Dendritic cell treated with granulocyte-macrophage colony-stimulating factor and Interleukin-4, amounts not matched to agents 40 ng/mL and 50 ng/mL, for 4 days (primary cell): ENCODE measurements around the gene IFT25.
"Not testable (repeated sequence)": the region's sequence is repeated elsewhere in the genome, so short reads cannot be mapped to it uniquely, and the experiment has no call there.

Experiments
- H3K27ac Mint-ChIP-seq: one replicate; pipeline ENCODE4 v1.8.0; 2022; ENCODE audit warnings: mild to moderate bottlenecking, mixed read lengths
- H3K27me3 Mint-ChIP-seq: one replicate; pipeline ENCODE4 v1.8.0; 2022; ENCODE audit warnings: mild to moderate bottlenecking, mixed read lengths
- H3K36me3 Mint-ChIP-seq: one replicate; pipeline ENCODE4 v1.8.0; 2022; ENCODE audit warnings: low read depth, mixed read lengths
- H3K4me1 Mint-ChIP-seq: one replicate; pipeline ENCODE4 v1.8.0; 2022; ENCODE audit warnings: low read depth, mixed read lengths
- H3K4me3 Mint-ChIP-seq: one replicate; pipeline ENCODE4 v1.8.0; 2022; ENCODE audit warnings: mild to moderate bottlenecking, moderate library complexity, mixed read lengths
- H3K9me3 Mint-ChIP-seq: one replicate; pipeline ENCODE4 v1.8.0; 2022; ENCODE audit warnings: mixed read lengths
- intact Hi-C: fragments of 100-400 bp; cut with micrococcal nuclease; formaldehyde crosslinking; loops from one replicate; pipeline ENCODE4 v1.15.0; 2022

IFT25 gene

GRCh38 chr1:53894644-53895043, 50.9 kb downstream of the IFT25 start:
- Mint-ChIP-seq H3K27ac (peak overlapping the region; percentile 90), H3K4me1 (peaks cover 73% of the 10 kb centered on the region), H3K9me3 (no peaks in the 10 kb centered on the region), H3K36me3 (peaks cover 5% of the 10 kb centered on the region), H3K27me3 (no peaks in the 10 kb centered on the region), H3K4me3 (no peak overlapping the region)
- intact Hi-C loops = no loop called here

GRCh38 chr1:53893999-53894636, 51.4 kb downstream of the IFT25 start, which contains the start of gene DIO1:
Gene DIO1 (plus strand): TSS chr1:53894187. CDS start chr1:53894211, 24 bp downstream.
- Mint-ChIP-seq H3K4me3 (peak within 1 kb of the TSS; percentile 31), H3K36me3 (peaks cover 10% of the 10 kb centered on the region), H3K4me1 (peaks cover 77% of the 10 kb centered on the region), H3K9me3 (no peaks in the 10 kb centered on the region), H3K27me3 (no peaks in the 10 kb centered on the region), H3K27ac (peak within 1 kb of the TSS; percentile 90)
- intact Hi-C loops = no loop called here

GRCh38 chr1:53892911-53893310, 52.6 kb downstream of the IFT25 start:
- peaks cover 82% of the 10 kb centered on the region for H3K4me1 Mint-ChIP-seq
- H3K27me3 Mint-ChIP-seq = no peaks in the 10 kb centered on the region
- no peaks in the 10 kb centered on the region for H3K9me3 Mint-ChIP-seq
- peak overlapping the region; percentile 31 for H3K4me3 Mint-ChIP-seq
- peaks cover 13% of the 10 kb centered on the region for H3K36me3 Mint-ChIP-seq
- peak overlapping the region; percentile 90 for H3K27ac Mint-ChIP-seq
- intact Hi-C loops = no loop called here

- H3K27me3 Mint-ChIP-seq = no peaks in the 10 kb centered on the region
- no peaks in the 10 kb centered on the region for H3K9me3 Mint-ChIP-seq
- H3K4me3 Mint-ChIP-seq = no peak overlapping the region
- H3K27ac Mint-ChIP-seq = no peak overlapping the region
- intact Hi-C loops = no loop called here
- peaks cover 25% of the 10 kb centered on the region for H3K36me3 Mint-ChIP-seq
- peaks cover 83% of the 10 kb centered on the region for H3K4me1 Mint-ChIP-seq
These were observed 53.8 kb downstream of the IFT25 start for GRCh38 chr1:53891678-53892077.

- H3K4me1 Mint-ChIP-seq = peaks cover 81% of the 10 kb centered on the region
- intact Hi-C loops = no loop called here
- H3K4me3 Mint-ChIP-seq = no peak overlapping the region
- no peaks in the 10 kb centered on the region for H3K9me3 Mint-ChIP-seq
- H3K36me3 Mint-ChIP-seq = peaks cover 32% of the 10 kb centered on the region
- H3K27ac Mint-ChIP-seq = no peak overlapping the region
- no peaks in the 10 kb centered on the region for H3K27me3 Mint-ChIP-seq
These were observed 54.5 kb downstream of the IFT25 start for GRCh38 chr1:53891018-53891417.

- H3K27ac Mint-ChIP-seq = peak overlapping the region; percentile 96
These were observed 55.0 kb downstream of the IFT25 start for GRCh38 chr1:53890522-53890941.

GRCh38 chr1:53889304-53890298, 55.9 kb downstream of the IFT25 start, which contains the start of gene YIPF1:
Gene YIPF1 (minus strand): TSS chr1:53889797. CDS start chr1:53888937, 860 bp downstream.
- peak within 1 kb of the TSS; percentile 99 for H3K4me3 Mint-ChIP-seq
- peaks cover 46% of the 10 kb centered on the region for H3K36me3 Mint-ChIP-seq
- H3K4me1 Mint-ChIP-seq = peaks cover 70% of the 10 kb centered on the region
- H3K27ac Mint-ChIP-seq = peak within 1 kb of the TSS; percentile 96
- no peaks in the 10 kb centered on the region for H3K27me3 Mint-ChIP-seq
- no peaks in the 10 kb centered on the region for H3K9me3 Mint-ChIP-seq
- intact Hi-C loops = loop anchor here (1.0 to 2.0 kb wide), 2 partner anchors 51 to 57 kb away; partner anchors contain the start of genes LRRC42 and NDC1

More at GRCh38 chr1:53890522-53890941, 55.0 kb downstream of the IFT25 start:
- intact Hi-C loops = no loop called here
- H3K36me3 Mint-ChIP-seq = peaks cover 37% of the 10 kb centered on the region
- no peaks in the 10 kb centered on the region for H3K27me3 Mint-ChIP-seq
- H3K4me3 Mint-ChIP-seq = peak overlapping the region; percentile 99
- H3K9me3 Mint-ChIP-seq = no peaks in the 10 kb centered on the region
- peaks cover 80% of the 10 kb centered on the region for H3K4me1 Mint-ChIP-seq

- intact Hi-C loops = loop anchor here (1.0 to 2.0 kb wide), 2 partner anchors 50 to 58 kb away; partner anchors contain the start of genes LRRC42 and NDC1
- Mint-ChIP-seq H3K4me1 (peaks cover 61% of the 10 kb centered on the region), H3K27ac (peak overlapping the region; percentile 96)
These were observed 56.8 kb downstream of the IFT25 start for GRCh38 chr1:53888681-53889080.

GRCh38 chr1:53883600-53883999, 61.9 kb downstream of the IFT25 start:
- H3K27ac Mint-ChIP-seq, H3K27me3 Mint-ChIP-seq, H3K9me3 Mint-ChIP-seq, H3K4me3 Mint-ChIP-seq, intact Hi-C loops: not testable (repeated sequence)
- Mint-ChIP-seq H3K4me1 (peaks cover 19% of the 10 kb centered on the region), H3K36me3 (peaks cover 92% of the 10 kb centered on the region)

More at GRCh38 chr1:53888681-53889080, 56.8 kb downstream of the IFT25 start:
- H3K4me3 Mint-ChIP-seq = peak overlapping the region; percentile 99
- H3K9me3 Mint-ChIP-seq = no peaks in the 10 kb centered on the region
- H3K27me3 Mint-ChIP-seq = no peaks in the 10 kb centered on the region
- peaks cover 55% of the 10 kb centered on the region for H3K36me3 Mint-ChIP-seq

GRCh38 chr1:53881853-53882252, 63.6 kb downstream of the IFT25 start:
- H3K4me3 Mint-ChIP-seq, H3K27me3 Mint-ChIP-seq, H3K4me1 Mint-ChIP-seq, H3K9me3 Mint-ChIP-seq, H3K27ac Mint-ChIP-seq, intact Hi-C loops: not testable (repeated sequence)
- H3K36me3 Mint-ChIP-seq = peaks cover 96% of the 10 kb centered on the region

GRCh38 chr1:53878492-53879105, 66.9 kb downstream of the IFT25 start:
- Mint-ChIP-seq H3K36me3 (peaks cover 89% of the 10 kb centered on the region), H3K4me3 (no peak overlapping the region), H3K27ac (no peak overlapping the region), H3K9me3 (peaks cover 8% of the 10 kb centered on the region), H3K27me3 (no peaks in the 10 kb centered on the region), H3K4me1 (no peaks in the 10 kb centered on the region)
- intact Hi-C loops = loop anchor here (1.0 kb wide), 1 partner anchor 71 kb away; no protein-coding TSS in a partner anchor

GRCh38 chr1:53875150-53875549, 70.3 kb downstream of the IFT25 start:
- intact Hi-C loops, H3K9me3 Mint-ChIP-seq, H3K4me1 Mint-ChIP-seq, H3K27me3 Mint-ChIP-seq, H3K27ac Mint-ChIP-seq, H3K4me3 Mint-ChIP-seq: not testable (repeated sequence)
- peaks cover 88% of the 10 kb centered on the region for H3K36me3 Mint-ChIP-seq

- H3K4me1 Mint-ChIP-seq = peaks cover 11% of the 10 kb centered on the region
- intact Hi-C loops = no loop called here
- H3K4me3 Mint-ChIP-seq = no peak overlapping the region
- no peaks in the 10 kb centered on the region for H3K27me3 Mint-ChIP-seq
- H3K27ac Mint-ChIP-seq = no peak overlapping the region
- H3K9me3 Mint-ChIP-seq = no peaks in the 10 kb centered on the region
- H3K36me3 Mint-ChIP-seq = peaks cover 78% of the 10 kb centered on the region
These were observed 73.6 kb downstream of the IFT25 start for GRCh38 chr1:53871773-53872484.
